CD4-positive, alpha-beta T cell treated with Interleukin-12 subunit alpha and Interleukin-12 subunit beta, for 1 hour (primary cell): ENCODE data around the gene GAPDH.
A peak's percentile ranks its signal among the peaks of the same experiment; 100 is the strongest.
"Not testable (repeated sequence)": the region's sequence is repeated elsewhere in the genome, so short reads cannot be mapped to it uniquely, and the experiment has no call there.

Experiments
- DNase-seq: peaks from one replicate; pipeline ENCODE4 v3.0.0-alpha.2; 2020

Gene GAPDH

DNA sequence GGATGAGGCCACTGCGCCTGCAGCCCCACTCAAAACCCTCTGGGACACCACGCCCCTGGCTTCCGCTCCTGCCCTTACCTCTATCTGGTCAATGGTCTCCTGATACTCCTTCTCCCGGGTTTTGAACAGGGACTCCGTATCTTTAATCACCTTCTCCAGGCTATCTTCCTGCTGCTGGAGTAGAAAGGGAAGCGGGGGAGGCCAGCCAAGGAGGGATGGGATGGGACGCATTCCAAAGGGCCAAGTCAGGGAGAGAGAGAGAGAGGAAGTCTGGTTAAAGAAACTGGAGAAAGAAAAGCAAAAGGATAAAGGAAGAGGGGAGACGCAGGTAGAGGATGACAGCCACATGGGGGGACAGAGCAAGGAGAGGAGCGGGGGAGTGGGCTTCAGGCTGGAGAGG, 13.7 kb downstream of the GAPDH start:
- no peak for DNase-seq

DNA sequence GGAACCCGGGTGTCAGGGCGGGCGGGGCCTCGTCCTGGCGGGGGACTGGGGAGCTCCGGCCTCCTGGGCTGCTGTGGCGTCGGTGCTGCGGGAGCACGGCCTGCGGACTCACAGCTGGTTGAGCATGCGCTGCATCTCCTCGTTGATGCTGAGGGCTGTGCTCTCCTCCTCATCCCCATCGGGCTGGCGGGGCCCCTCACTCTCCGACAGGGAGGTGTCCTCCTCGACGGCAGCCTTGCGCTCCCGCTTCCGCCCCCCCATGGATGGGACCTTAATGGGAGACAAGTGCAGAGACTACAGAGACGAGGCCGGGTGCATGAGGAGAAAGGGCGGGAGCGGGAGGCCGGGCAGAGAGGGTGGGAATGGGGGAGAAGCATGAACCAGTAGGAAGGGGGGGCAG, 14.2 kb downstream of the GAPDH start:
- DNase-seq, result no peak

DNA sequence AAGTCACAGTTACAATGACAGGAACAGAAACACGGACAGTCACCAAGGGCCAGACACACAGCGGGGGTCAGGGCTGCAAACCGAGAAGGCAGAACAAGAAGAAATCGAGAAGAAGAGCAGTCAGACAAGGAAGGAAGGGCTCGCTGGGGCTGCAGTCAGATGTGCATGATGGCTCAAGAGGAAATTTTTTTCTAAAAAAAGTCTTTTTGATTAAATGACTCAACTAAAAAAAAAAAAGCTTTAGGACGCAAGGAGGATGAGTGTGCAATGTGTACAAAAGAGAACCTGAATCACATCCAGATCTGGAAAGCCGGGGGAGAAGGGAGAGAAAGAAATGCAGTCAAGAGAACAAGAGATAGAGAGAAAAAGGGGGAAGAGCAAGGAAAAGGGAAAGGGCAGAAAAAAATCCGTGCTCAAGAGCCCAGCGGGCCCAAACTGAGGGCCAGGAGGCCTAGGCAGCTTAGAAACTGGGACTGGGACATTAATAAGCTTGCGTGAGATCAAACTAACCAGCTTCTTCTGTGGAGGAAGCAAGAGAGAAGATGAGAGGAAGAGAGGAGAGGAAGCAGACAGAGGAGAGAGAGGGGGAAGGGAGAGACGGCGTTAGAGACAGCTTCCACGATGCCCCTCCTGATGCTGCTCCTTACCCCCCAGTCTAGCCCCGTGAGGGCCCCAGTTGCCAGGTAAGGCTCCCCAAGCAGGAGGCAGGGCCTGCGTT, 14.8 kb downstream of the GAPDH start:
- DNase-seq, result no peak

DNA sequence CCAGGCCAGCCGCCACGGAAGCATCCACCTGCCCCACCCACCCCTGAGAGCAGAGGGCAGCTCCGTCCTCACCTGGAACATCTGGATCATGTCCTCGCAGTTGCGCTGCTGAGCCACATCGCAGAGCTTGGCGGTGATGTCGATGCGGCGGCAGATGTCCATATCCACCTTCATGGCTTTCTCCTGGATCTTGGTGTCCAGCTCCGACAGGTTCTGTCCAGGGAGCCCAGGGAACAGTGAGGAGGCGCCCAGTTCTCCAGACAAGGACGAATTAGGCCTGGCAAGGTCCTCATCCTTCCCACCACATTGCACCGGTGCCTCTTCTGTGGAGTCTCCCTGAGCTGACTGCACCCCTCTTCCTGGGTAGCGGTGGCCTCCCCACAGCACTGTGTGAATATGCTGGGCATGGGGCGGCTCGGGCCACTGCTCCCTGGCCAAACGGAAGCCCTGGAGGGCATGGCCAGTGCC, 15.4 kb downstream of the GAPDH start:
- DNase-seq, result no peak

DNA sequence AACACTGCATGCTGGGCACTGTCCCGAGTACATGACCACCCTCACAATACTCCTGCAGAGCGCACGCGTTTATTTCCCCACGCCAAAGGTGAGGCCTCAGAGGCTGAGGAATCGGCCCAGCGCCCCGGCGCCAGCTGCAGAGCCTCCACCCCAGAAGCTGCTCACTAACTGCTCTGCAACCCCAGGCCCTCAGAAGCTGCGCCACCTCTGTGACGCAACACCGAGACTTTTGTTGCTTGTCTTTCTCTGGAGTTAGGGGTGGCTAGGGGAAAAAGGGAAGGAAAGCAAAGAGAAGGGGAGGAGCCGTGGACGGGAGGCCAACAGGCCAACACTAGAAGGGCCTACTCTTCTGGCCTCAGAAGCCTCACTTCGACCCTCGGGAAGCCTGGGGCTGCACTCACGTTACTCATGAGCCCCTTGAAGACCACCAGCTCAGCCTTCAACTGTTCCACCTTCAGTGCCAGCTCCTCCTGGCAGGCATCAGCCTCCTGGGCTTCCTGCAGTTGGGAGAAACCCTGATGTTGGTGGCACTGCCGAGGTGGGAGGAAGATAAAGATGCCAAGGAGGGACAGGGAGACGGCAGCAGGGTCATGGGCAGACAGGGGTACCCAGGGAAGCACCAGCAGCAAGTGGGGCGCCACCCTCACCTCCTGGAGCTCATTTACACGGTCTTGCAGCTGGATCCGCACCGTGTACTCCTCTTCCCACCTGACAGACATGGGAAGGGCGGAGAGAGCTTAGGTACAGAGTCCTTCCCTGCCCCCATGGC, 16.2 kb downstream of the GAPDH start:
- no peak for DNase-seq

DNA sequence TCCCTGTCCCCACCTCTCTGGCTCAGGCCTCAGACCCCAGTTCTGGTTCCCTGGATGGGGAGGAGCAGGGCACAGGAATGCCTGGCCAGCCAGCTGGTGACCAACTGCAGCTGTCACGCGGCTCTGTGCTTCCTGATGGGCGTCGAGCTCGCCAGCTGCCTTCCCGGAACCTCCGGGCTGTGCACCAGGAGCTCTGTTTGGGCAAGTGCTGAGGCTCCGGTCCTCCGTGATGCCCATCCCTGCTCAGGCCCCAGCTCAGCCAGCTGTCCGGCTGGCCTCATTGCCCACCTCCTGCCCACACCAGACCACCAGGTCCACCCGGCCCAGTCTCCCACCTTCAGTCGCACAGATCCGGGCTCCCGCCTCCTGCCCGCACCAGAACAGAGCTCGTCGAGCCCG, 16.7 kb downstream of the GAPDH start:
- no peak for DNase-seq

DNA sequence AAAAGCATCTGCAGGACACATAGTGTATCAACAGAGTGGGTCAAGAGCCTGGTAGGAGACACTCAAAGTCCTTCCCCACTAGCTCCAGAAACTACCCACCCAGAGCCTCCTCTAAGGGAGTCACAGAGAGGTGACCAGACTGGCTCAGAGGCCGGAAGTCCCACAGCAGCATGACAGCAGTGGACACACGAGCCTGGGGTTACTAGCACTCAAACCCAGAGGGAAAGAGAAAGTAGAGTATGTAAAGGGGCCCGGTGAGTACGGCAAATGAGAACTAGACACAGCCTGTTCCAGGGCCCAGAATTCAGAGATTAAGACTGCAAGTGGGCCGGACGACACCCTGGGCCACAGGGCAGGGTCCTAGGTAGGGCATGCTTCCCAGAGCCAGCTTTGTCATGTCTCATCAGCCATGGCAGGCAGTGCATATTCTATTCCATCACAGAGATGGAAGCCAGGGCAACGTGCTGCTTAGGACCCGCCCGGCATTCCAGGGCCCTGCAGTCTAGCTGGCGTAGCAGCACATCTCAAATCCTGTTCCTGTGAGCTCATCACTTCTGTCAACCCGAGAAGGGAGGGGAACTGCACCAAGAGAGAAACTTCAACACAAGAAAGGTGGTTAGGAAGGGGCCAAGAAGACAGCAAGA, 17.3 kb downstream of the GAPDH start:
- no peak for DNase-seq

DNA sequence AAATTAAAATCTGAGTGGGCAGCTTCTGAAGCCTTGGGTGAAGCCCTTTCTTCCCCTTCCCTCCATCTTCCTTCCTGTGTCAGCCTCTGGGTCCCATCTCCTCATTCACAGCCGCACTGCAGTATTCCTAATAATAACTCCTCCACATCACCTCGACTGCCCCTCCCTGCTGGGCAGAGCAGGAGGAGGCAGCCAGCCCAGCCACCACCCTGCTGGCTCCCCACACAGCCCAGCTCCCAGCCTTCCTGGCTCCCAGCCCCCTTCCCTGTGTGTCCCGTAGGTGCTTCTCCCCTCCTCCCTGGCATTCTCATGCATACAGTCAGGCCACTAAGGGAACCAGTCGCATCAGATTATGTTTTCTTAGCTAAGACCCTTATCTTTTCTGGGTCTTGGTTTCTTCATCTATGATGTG, 17.8 kb downstream of the GAPDH start:
- DNase-seq, result no peak

DNA sequence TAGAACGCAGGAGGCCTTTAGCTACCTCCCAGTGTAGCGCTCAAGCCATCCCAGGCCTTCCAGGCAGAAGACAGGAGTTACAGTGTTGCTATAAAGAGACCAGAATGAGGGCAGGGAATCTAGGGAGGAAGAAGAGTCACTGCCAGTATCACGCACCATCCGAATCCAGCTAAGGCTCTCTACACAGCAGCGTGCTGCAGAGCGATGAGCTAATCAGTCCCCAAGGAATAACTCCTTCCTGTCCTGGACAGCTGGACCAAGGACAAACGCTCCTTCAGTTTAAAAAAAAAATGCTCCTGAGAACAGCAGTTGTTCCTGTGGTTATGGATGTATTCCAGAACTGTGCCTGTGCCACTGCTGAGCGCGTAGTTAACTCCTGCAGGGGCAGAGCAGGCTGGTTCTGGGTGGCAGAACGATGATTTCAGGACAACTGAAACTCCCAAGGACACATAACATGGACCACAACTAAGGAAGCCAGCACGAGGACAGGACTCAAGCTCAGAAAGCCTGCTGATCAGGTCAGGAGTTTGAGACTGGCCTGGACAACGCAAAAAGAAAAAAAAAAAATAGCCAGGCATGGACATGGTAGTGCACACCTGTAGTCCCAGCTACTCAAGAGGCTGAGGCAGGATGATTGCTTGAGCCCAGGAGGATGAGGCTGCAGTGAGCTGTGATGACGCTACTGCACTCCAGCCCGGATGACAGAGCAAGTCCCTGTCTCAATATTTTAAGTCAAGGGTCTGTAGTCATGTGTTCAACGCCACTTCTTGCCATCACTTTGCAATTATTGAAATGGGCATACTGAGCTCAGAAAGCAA, 18.9 kb downstream of the GAPDH start:
- DNase-seq, result no peak

DNA sequence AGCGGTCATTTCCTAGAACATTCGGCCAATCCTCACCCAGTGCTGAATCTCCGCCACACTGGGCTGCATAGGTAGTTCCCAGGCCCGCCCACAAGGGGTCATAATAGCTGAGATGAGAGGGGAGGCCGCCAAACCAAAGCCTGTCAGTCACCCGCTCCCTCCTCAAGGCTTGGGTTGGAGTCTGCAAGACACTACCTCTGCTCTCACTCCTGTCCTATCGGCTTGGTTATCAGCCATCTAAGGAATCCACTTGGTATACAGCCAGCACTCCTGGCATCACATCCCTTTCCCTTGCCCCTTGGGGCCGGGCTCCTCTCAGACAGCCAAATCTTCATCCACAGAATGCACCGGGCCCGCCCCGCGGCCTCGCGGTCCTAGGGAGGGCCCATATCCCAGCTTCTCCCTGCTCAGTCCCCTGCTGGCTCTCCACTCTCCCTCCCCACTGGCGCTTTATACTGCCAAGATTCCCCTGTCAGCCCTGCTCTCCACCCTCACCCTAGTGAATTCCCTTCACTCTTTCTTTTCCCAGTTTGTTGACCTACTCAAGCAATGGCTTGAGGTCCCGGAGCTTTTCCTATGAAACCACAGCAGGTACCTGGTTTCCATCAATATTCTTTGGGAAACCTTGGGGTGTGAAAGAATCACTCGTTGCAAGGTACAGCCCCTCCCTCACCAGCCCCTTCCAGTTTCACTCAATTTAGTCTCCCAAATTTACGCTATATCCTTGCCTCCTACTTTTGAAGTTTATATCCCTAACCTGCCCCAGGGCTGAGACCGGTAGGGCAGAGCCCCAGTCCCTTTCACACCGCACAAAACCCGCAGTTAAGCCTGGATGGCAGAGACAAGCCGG, 20.1 kb downstream of the GAPDH start:
- peak; percentile 77 for DNase-seq

DNA sequence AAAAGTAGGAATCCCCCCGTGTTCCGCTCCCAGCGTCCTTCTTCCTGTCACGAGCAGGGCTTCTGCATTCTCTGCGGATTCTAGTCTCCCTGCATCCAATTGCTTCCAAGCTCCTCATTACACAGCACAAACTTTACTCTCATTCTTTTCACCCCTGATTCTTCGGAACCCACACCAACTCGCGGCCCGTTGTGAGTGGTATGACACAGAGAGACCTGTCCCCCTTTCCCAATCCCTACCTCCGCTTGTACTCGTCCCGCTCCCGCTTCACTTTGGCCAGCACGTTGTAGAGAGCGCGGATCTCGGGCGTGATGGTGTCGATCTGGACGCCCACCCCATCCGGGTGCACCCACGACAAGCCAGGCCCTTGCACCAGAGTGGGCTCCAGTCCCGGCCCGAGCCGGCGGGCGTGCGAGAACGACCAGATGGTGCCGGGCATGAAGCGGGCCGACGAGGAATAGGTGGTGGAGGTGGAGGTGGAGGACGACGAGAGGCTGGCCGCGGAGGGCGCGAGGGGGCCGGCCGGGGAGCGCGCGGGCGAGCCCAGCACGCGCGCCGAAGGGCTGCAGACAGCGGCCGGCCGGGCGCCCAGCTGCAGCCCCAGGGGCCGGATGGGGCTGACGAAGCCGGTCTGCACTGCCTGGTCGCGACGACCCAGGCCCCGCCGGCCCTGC, 20.8 kb downstream of the GAPDH start:
- DNase-seq, result no peak

DNA sequence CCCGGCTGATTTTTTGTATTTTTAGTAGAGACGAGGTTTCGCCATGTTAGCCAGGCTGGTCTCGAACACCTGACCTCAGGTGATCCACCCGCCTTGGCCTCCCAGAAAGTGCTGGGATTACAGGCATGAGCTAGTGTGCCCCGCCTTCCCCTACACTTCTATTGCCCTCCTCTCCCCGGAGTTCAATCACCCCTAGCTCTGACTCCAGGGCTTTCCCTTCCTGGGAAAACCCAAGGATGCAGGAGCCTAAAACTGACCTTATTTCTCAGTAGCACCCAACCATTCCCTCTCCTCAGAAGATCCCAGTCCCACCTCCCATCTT, 22.1 kb downstream of the GAPDH start:
- DNase-seq, result not testable (repeated sequence)

DNA sequence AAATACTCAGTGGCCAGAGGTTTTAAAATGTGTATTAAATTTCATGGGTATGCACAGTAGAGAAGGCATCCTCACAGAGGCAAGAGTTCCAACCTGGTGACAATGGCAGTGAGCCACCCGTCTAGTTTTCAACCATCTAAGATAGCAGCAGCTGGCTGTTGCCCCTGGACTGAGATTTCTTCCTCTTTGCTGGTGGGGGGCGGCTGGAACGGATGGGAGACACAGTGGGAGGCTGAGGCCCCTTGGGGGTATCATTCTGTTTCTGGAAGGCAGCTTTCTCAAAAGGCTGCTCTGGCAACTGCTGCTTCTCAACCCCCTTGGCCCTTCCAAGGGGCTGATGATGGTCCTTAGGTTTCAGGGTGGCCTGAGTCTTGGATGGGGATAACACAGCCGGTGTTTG, 22.5 kb downstream of the GAPDH start:
- DNase-seq, result no peak

DNA sequence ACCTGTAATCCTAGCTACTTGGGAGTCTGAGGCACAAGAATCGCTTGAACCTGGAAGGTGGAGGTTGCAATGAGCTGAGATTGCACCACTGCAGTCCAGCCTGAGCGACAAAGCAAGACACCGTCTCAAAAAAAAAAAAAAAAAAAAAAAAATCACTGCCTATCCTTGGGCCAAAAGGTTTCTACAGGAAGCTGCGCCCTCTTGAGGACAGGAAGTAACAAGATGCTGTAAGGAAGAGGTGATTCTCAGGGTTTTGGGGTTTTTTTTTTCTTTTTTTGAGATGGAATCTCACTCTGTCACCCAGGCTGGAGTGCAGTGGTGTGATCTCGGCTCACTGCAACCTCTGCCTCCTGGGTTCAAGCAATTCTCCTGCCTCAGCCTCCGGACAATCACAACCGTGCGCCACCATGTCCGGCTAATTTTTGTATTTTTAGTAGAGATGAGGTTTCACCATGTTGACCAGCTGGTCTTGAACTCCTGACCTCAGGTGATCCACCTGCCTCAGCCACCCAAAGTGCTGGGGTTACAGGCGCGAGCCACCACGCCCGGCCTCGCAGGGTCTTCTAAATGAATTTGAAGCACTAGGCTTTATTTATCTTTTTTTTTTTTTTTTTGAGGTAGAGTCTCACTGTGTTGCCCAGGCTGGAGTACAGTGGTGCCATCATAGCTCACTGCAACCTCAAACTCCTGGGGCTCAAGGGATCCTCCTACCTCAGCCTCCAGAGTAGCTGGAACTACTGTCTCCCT, 23.9 kb downstream of the GAPDH start:
- DNase-seq, result peak; percentile 76

DNA sequence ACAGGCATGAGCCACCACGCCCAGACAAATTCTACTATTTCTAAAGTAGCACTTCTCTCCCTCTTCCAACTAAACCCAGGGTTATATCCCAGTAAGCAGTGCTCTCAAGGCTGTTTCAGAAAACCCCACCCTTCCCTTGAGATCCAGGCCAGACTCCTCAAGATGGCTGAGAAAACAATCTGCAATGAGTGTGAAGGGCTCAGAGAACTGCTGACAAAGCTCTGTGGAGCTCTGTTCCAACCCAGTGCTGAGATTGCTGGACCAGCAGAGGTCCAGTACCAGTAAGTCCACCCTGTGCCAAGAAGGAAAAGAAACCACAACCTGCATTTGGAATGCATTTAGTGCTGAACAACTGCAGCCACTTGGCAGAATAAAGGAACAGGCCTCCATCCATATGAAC, 25.2 kb downstream of the GAPDH start:
- DNase-seq, result no peak

DNA sequence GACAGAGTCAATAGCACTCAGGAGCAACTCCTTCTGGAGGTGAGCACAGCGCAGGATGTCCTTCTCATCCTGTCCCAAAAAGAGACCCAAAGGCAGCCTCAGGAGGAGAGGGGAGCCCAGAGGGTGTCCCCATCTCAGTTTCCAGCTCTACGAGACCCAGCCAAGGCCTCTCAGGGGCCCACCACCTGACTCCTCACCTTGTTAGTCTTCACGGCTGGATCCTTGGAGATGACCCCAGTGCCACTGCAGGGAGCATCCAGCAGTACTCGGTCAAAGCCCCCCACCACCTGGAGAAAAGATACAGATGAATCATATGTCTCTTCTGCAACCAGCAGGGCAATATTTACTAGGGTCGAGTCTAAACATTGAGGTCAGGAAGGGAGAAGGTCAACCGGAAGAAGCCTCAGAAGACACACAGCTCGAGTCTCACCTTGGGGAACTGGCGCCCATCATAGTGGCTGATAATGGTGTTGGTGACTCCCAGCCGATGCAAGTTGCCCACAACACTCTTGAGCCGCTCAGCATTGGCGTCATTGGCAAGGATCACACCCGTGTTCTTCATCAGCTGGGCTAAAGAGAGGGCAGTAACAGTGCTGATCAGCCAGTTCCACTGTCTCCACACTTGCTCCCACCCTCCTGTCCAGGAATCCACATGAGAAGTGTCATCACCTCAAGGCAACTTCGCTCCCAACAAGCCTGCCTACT, 26.3 kb downstream of the GAPDH start:
- DNase-seq, result no peak

DNA sequence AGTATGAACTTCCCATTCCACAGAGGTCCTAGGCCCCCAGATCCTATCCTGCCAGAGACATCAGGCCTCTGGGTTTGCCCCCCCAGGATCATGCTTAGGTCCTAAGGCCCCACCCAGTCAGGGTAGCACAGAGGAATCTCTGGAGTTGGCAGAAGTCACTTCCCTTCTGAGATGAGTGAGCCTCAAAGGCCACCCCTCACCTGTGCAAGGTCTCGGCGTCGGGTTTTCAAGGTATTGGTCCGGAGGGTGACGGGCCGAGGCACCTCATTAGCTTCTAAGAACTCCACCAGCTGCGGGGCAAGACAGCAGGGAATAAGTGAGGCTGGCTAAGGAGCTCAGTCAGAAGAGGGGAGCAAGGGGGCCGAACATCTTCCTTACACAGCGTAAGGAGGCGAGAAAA, 28.6 kb downstream of the GAPDH start:
- no peak for DNase-seq

DNA sequence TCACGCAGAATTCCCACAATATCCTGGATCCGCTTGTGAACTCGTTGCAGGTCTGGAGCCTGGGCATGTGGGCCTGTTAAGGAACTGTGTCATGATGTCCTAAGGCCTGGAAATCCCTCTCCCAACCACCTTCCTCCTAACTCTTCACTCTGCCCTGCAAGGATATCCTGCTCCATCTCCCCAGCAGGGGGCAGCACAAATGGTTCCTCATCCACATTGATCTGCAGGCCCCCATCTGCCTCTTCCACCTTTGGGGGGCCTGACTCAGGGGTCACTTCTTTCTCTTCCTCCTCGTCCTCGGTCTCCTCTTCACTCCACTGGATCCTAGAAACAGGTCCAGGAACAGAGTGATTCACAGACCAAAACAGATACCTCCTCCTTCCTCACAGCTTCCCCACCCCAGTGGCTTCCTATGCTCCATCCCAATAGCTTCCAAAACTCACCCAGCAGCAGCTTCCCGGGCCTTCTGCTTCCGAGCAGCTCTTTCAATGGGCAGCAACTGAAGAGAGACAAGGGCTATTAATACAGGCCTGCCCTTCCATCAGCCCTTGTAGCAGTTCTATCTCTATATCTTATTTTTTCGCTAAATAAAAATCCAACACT, 29.2 kb downstream of the GAPDH start:
- peak; percentile 71 for DNase-seq

DNA sequence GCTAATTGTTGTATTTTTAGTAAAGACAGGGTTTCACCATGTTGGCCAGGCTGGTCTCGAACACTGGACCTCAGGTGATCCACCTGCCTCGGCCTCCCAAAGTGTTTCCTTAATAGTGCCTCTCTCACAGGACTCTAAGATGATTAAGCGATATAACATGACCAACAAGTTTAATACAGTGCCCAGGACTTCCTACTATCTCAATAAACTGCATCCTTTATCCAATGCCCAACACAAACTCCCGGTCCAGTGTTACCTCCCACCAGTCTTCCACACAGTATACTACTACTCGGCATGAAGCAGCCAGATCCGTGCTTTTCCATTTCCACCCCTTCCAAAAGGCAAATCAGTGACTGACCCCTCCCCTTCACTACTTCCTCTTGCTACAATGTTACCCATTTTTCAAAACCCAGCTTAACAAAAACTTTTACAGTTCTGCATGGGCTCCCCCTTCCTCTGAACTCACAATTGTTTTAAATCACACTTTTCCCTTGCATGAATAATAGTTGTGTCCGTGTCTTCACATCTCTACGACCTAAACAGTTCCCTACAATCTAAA, 32.9 kb downstream of the GAPDH start:
- no peak for DNase-seq

DNA sequence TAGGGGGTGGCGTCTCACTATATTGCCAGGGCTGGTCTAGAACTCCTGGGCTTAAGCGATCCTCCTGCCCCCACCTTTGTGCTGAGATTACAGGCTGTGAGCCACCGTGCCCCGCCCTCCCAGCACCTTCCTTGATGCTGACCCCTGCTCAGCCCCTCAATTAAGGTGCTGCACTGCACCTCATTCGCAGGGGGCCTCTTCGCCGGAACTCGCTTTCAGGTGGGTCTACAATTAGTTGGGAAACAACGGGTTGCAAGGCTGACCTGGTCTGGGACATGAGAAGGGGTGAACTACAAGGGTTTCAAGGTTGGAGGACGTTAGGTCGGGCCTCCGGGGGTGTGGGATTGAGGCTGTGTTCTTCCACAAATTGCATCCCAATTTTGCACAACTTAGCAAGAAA, 35.0 kb downstream of the GAPDH start:
- DNase-seq, result no peak
